Common myeloid progenitor, CD34-positive (primary cell): Measurements from ENCODE around the gene FLT1.

Source experiments
- CTCF ChIA-PET: fragments of 350-600 bp; sonication (Branson Sonifier 250); formaldehyde crosslinking; loops from one replicate; lab custom pipeline; 2021; ENCODE audit warnings: antibody characterized with exemption; lab: Charles Lee
- POLR2A ChIA-PET: fragments of 350-600 bp; sonication (Branson Sonifier 250); formaldehyde crosslinking; loops from one replicate; lab custom pipeline; 2021; ENCODE audit warnings: antibody characterized with exemption; lab: Charles Lee
- DNase-seq, 3 donors: peaks; one replicate each; pipeline versions ENCODE4 v3.0.0 to v3.0.0-alpha.2; 2013
- H3K27ac ChIP-seq, 2 experiments: 1 replicate in 1 of 2; 2 replicates in 1 of 2; pipeline ENCODE4 v1.7.0; 2013; ENCODE audit warnings: inconsistent platforms in 2 of 2, low read length in 2 of 2, mild to moderate bottlenecking in 2 of 2, low read depth in 1 of 2, moderate library complexity in 1 of 2; ENCODE audit not compliant: severe bottlenecking in 2 of 2, insufficient read depth in 1 of 2, poor library complexity in 1 of 2
- H3K27me3 ChIP-seq, 5 experiments: replicated peaks in 2 of 5; 1 replicate in 3 of 5; 2 replicates in 2 of 5; pipeline versions ENCODE4 v1.6.1 to v1.7.0; 2013; ENCODE audit warnings: low read length in 4 of 5, mild to moderate bottlenecking in 2 of 5, moderate library complexity in 2 of 5, inconsistent platforms in 1 of 5; ENCODE audit not compliant: insufficient read depth in 5 of 5, control insufficient read depth in 4 of 5
- H3K36me3 ChIP-seq, 4 experiments: 1 replicate in 2 of 4; 2 replicates in 2 of 4; pipeline versions ENCODE4 v1.6.1 to v1.7.0; 2013; ENCODE audit warnings: low read length in 3 of 4, control low read depth in 1 of 4, mild to moderate bottlenecking in 1 of 4; ENCODE audit not compliant: control insufficient read depth in 4 of 4, insufficient read depth in 4 of 4
- H3K4me1 ChIP-seq, 4 experiments: 1 replicate in 3 of 4; 2 replicates in 1 of 4; pipeline versions ENCODE4 v1.6.1 to v1.7.1; 2013; ENCODE audit warnings: low read length in 3 of 4, mild to moderate bottlenecking in 3 of 4, control low read depth in 1 of 4, inconsistent platforms in 1 of 4, moderate library complexity in 1 of 4; ENCODE audit not compliant: control insufficient read depth in 4 of 4, insufficient read depth in 4 of 4; ENCODE audit errors: control extremely low read depth in 1 of 4
- H3K4me3 ChIP-seq, 7 experiments: 1 replicate in 4 of 7; 2 replicates in 3 of 7; pipeline versions ENCODE4 v1.5.1 to v1.7.0; 2013; ENCODE audit warnings: mild to moderate bottlenecking in 7 of 7, low read length in 6 of 7, moderate library complexity in 6 of 7, inconsistent platforms in 2 of 7, low read depth in 2 of 7, control low read depth in 1 of 7; ENCODE audit not compliant: insufficient read depth in 4 of 7, control insufficient read depth in 1 of 7; ENCODE audit errors: extremely low read depth in 1 of 7
- H3K9me3 ChIP-seq, 5 experiments: 1 replicate in 4 of 5; 2 replicates in 1 of 5; pipeline versions ENCODE4 v1.6.1 to v1.7.1; 2013; ENCODE audit warnings: low read length in 4 of 5, mild to moderate bottlenecking in 2 of 5, inconsistent platforms in 1 of 5, low read depth in 1 of 5, moderate library complexity in 1 of 5; ENCODE audit not compliant: control insufficient read depth in 4 of 5, insufficient read depth in 2 of 5; ENCODE audit errors: control extremely low read depth in 1 of 5
- WGBS: methylation state at CpG from one replicate; pipeline ENCODE4 v1.1.5; 2013; ENCODE audit not compliant: insufficient coverage; 5-methylcytosine and 5-hydroxymethylcytosine counted together

Gene FLT1

DNA sequence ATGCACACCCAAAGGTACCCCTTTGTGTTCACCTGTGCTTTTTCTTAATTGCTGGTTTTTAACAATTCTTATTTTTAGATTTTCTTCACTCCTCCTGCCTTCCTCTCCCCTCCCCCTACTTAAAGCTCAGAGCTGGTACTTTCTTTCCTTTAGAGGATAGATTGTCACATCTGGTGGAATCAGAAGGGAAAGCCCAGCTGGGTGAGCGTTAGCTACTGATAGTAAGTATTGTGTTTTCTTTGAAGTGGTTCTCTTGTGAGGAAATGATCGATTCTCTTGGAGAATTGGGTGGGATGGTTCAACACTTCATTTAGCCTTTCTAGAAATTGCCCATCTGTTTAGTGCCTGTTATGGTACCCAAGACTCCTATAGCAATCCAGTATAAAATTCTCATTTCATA is 84.8 kb downstream of the FLT1 start:
- Histone ChIP-seq H3K27me3 (no peaks in the 10 kb centered on the region), H3K4me3 (no peak overlapping the region), H3K27ac (no peak overlapping the region), H3K36me3 (no peaks in the 10 kb centered on the region), H3K9me3 (no peaks in the 10 kb centered on the region), H3K4me1 (peaks cover 24 to 68% (median 48%) of the 10 kb centered on the region in 4 experiments)
- ChIA-PET CTCF (interaction anchor here (1.0 to 1.4 kb wide), 4 partner anchors 13 to 118 kb away, joined by 3 to 4 read pairs (median 4); no protein-coding TSS in a partner anchor), POLR2A (interaction anchor here (0.6 kb wide), 1 partner anchor 113 kb away, joined by 3 read pairs; no protein-coding TSS in a partner anchor)
- DNase-seq, result peak in 1 of 3 donors; percentile 25
- no CpG with 5 or more reads among the region's 2 CpGs for WGBS

DNA sequence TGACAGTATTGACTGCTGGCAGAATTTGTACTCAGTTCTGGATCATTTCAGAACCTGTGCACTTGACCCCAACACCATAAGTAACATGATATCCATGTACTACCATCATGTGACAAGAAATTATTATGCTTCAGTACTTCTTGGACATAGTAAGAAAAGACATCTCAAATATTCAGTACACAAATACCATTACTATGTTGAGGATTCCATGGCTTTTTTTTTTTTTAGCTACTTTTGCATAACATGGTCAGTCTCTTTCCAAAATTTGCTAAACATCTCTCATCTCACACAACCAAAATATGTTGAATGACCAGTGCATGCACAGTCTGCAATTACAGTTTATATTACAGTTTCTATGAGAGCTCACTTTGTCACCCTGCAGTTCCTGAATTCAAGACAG is 85.3 kb downstream of the FLT1 start:
- DNase-seq, result no peak
- Histone ChIP-seq H3K27me3 (no peaks in the 10 kb centered on the region), H3K36me3 (no peaks in the 10 kb centered on the region), H3K4me3 (no peak overlapping the region), H3K27ac (no peak overlapping the region), H3K4me1 (peaks cover 24 to 68% (median 48%) of the 10 kb centered on the region in 4 experiments), H3K9me3 (no peaks in the 10 kb centered on the region)
- POLR2A ChIA-PET, result no interaction called here
- CTCF ChIA-PET, result interaction anchor here (1.0 to 1.4 kb wide), 4 partner anchors 14 to 119 kb away, joined by 3 to 4 read pairs (median 4); no protein-coding TSS in a partner anchor

DNA sequence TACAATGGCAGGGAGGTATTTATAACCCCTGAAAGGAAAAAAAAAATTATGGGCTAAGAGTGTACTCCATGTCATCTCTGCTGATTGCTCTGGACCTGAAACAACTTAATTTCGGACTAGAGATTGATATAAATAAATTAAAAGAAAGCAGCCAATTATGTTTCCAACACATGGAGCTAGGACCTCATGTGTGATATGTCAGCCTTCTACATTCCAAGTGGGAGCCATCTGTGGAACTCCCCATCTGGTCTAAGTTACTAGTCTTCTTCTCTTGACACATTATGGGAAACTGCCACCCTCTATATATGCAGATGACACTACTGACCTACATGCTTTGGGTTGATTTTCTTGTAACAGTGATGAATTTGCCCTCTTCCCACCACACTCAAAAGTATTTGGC is 86.1 kb downstream of the FLT1 start:
- peak overlapping the region in 5 of 7 experiments; percentile 14 to 63 (median 44) for H3K4me3 ChIP-seq
- no peaks in the 10 kb centered on the region for H3K27me3 ChIP-seq
- WGBS, result no CpG with 5 or more reads among the region's 1 CpG
- H3K4me1 ChIP-seq, result peaks cover 24 to 68% (median 48%) of the 10 kb centered on the region in 4 experiments
- ChIA-PET CTCF (interaction anchor here (0.8 to 1.6 kb wide), 5 partner anchors 11 to 88 kb away, joined by 3 to 5 read pairs (median 3); no protein-coding TSS in a partner anchor), POLR2A (interaction anchor here (1.2 kb wide), 1 partner anchor 97 kb away, joined by 3 read pairs; no protein-coding TSS in a partner anchor)
- H3K9me3 ChIP-seq, result no peaks in the 10 kb centered on the region
- H3K36me3 ChIP-seq, result no peaks in the 10 kb centered on the region
- peak overlapping the region in 1 of 2 experiments; percentile 56 for H3K27ac ChIP-seq
- DNase-seq, result no peak

DNA sequence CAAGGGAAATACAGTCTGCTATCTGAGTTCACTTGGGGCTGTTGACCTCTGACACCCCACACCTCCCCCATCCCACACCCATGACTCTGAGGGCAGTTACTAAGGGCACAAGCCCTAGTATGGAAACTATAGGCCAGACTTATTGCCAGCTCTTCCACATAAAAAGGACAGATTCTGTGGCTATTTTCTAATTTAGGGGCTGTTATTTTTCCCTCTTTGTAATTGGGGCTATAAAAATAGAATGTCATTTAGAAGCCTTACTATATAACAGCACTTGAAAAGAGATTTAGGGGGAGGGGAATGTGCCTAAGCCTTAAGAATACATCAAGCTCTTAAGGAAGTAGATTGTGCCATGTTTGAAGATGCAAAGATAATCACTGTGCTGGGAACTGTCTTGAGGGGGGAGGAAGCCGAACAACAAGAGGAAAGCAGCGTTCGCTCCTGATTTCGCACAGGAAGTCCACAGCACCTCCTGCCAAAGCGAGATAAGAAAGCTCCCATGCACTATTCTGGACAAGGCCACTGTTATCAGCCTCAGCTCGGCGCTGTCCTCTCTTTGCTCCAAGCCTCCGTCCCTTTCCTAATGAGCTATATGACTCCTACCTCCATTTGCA is 86.6 kb downstream of the FLT1 start:
- CTCF ChIA-PET, result interaction anchor here (0.7 to 1.6 kb wide), 6 partner anchors 10 to 227 kb away, joined by 3 to 5 read pairs (median 3); no protein-coding TSS in a partner anchor
- Histone ChIP-seq H3K36me3 (no peaks in the 10 kb centered on the region), H3K4me3 (peak overlapping the region in 5 of 7 experiments; percentile 14 to 63 (median 44)), H3K27ac (peak overlapping the region in 1 of 2 experiments; percentile 56), H3K27me3 (no peaks in the 10 kb centered on the region), H3K9me3 (no peaks in the 10 kb centered on the region), H3K4me1 (peaks cover 24 to 65% (median 47%) of the 10 kb centered on the region in 4 experiments)
- peak; percentile 88 to 96 (median 94) for DNase-seq
- 0% methylated on average over 8 of the region's 8 CpGs for WGBS
- POLR2A ChIA-PET, result interaction anchor here (1.2 kb wide), 1 partner anchor 97 kb away, joined by 3 read pairs; no protein-coding TSS in a partner anchor

DNA sequence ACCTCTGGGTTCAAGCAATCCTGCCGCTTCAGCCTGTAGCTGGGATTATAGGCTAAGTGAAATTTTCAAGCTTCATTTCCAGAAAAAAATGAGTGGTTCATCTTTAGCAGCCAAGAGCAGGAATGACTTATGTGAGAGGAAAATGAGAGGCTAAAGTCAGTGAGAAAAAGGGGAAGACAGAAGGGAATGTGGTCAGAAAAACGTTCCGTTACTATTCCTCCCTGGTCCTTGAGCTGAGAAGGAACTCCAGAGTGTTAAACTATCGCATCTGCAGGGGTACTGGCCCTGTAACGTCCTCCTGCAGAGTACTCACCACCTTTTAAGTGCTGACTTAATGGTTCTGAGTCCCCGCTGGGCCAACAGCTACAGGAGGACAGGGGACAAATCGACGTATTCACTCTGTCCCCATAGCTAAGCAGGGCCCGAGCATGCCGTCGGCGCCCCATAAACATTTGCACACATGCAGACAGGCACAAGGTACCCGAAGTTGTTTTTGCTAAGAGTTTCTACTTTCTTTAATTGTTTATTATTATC is 88.1 kb downstream of the FLT1 start:
- Histone ChIP-seq H3K9me3 (no peaks in the 10 kb centered on the region), H3K4me1 (peaks cover 26 to 58% (median 45%) of the 10 kb centered on the region in 4 experiments), H3K36me3 (no peaks in the 10 kb centered on the region), H3K27ac (no peak overlapping the region), H3K27me3 (no peaks in the 10 kb centered on the region), H3K4me3 (peak overlapping the region in 2 of 7 experiments; percentile 5 to 38)
- 47% methylated on average over 8 of the region's 13 CpGs for WGBS
- peak in 1 of 3 donors; percentile 41 for DNase-seq
- ChIA-PET CTCF (interaction anchor here (0.8 to 1.8 kb wide), 2 partner anchors 10 to 11 kb away, joined by 3 to 10 read pairs; no protein-coding TSS in a partner anchor), POLR2A (interaction anchor here (0.6 to 0.7 kb wide), 2 partner anchors 15 to 335 kb away, joined by 4 read pairs; no protein-coding TSS in a partner anchor)

DNA sequence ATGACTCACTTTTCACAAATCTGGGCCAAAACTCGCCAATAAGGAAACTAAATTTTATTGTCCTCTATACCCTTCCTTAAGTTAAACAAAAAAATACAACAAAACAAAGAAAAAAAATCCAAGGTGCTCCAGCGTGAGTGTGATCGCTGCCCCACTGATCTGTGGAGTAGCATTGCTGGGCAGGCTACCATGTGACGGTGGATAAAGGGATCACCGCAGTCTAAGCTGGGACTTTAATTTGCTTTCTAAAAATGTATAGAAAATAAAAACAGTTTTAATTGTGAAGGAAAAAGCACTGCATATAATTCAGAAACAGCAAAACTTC is 92.9 kb downstream of the FLT1 start:
- H3K9me3 ChIP-seq, result no peaks in the 10 kb centered on the region
- ChIA-PET POLR2A (no interaction called here), CTCF (interaction anchor here (1.2 to 2.2 kb wide), 3 partner anchors 21 to 234 kb away, joined by 4 to 7 read pairs (median 5); no protein-coding TSS in a partner anchor)
- H3K4me1 ChIP-seq, result peaks cover 6 to 24% (median 17%) of the 10 kb centered on the region in 4 experiments
- no peaks in the 10 kb centered on the region for H3K27me3 ChIP-seq
- H3K36me3 ChIP-seq, result no peaks in the 10 kb centered on the region
- H3K4me3 ChIP-seq, result no peak overlapping the region
- 100% methylated on average over 1 of the region's 5 CpGs for WGBS
- DNase-seq, result no peak
- H3K27ac ChIP-seq, result no peak overlapping the region
